ENCODE results near the gene PLA2G4F. TPM values are rescaled to one million over a fixed set of nuclear protein-coding genes. Genes with fewer than 3 reads are reported as not detected.
A peak's percentile ranks its signal among the peaks of the same experiment; 100 is the strongest.

PLA2G4F gene
- total and polyA plus RNA-seq, 2 donors from 2014 or later = 35.9 to 51.2 TPM

DNA sequence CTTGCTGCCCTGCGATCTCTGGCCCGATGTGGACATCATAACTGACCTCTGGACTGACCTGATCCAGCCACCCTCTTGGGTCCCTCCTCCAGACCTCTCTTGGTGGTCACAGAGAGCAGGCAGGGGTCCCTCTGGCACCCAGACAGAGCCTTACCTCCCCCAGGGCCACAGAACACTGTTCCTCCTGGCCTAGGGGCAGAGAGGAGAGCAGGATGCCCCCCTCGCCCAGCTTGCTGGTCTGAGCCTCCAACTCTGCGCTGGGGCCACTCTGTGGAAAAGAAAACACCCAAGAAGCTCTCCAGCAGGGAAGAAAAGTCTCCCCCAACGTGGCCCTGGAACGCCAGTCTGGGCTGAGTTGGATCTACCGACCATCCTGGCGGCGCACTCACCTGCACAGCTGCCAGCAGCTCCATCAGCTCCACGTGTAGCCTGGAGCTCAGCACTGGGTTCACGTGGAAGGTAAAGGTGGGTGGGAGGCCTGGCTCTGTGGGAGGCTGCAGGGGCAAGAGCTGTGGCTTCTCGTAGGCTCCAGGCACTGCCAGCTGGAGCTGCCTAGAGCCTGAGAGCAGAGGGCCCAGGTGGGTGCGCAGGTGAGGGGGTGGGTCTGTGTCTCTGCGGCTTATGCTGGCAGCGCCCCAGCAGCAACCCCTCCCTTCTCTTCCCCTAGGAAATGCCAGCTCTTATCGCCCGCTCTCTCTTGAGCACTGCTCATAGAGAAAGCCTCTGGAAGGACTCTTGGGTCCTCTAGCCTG is 6.0 kb downstream of the PLA2G4F start:
- no peak overlapping the region for H3K4me3 ChIP-seq (ENCODE audit: low read length in 3 of 3)
- TF ChIP-seq, protein P1, sequence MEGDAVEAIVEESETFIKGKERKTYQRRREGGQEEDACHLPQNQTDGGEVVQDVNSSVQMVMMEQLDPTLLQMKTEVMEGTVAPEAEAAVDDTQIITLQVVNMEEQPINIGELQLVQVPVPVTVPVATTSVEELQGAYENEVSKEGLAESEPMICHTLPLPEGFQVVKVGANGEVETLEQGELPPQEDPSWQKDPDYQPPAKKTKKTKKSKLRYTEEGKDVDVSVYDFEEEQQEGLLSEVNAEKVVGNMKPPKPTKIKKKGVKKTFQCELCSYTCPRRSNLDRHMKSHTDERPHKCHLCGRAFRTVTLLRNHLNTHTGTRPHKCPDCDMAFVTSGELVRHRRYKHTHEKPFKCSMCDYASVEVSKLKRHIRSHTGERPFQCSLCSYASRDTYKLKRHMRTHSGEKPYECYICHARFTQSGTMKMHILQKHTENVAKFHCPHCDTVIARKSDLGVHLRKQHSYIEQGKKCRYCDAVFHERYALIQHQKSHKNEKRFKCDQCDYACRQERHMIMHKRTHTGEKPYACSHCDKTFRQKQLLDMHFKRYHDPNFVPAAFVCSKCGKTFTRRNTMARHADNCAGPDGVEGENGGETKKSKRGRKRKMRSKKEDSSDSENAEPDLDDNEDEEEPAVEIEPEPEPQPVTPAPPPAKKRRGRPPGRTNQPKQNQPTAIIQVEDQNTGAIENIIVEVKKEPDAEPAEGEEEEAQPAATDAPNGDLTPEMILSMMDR (IDR thresholded peaks at IDR 0.05; ENCODE audit: borderline replicate concordance, extremely low read depth, insufficient read depth) = no peak
- intact Hi-C loops (cut with DNase I) = no loop called here
- no peak overlapping the region for H3K9ac ChIP-seq (ENCODE audit: low read length in 3 of 3)
- peaks cover 3 to 38% (median 16%) of the 10 kb centered on the region in 3 donors for H3K4me1 ChIP-seq (ENCODE audit: control insufficient read depth in 2 of 3, insufficient read depth in 2 of 3, low read depth in 1 of 3, low read length in 3 of 3)
- H3K27me3 ChIP-seq (ENCODE audit: control insufficient read depth, insufficient read depth, low read length) = no peaks in the 10 kb centered on the region
- H3K36me3 ChIP-seq (ENCODE audit: control insufficient read depth in 2 of 3, insufficient read depth in 3 of 3, low read length in 3 of 3) = no peaks in the 10 kb centered on the region
- H3K9me3 ChIP-seq (ENCODE audit: control insufficient read depth in 2 of 3, insufficient read depth in 1 of 3, low read length in 3 of 3) = no peaks in the 10 kb centered on the region
- H3K27ac ChIP-seq (ENCODE audit: low read depth in 2 of 2, low read length in 2 of 2) = peak overlapping the region; percentile 23 to 37
- DNase-seq (peak in 1 of 5 donors; percentile 37), FAIRE-seq (no peak)

GRCh38 chr15:42149493-42150218 is 6.8 kb downstream of the PLA2G4F start:
- no peak for DNase-seq
- H3K4me3 ChIP-seq (ENCODE audit: low read length in 3 of 3) = no peak overlapping the region
- H3K9ac ChIP-seq (ENCODE audit: low read length in 3 of 3) = no peak overlapping the region
- H3K27me3 ChIP-seq (ENCODE audit: control insufficient read depth, insufficient read depth, low read length) = no peaks in the 10 kb centered on the region
- H3K36me3 ChIP-seq (ENCODE audit: control insufficient read depth in 2 of 3, insufficient read depth in 3 of 3, low read length in 3 of 3) = no peaks in the 10 kb centered on the region
- FAIRE-seq = no peak
- TF ChIP-seq, protein P1 (IDR thresholded peaks at IDR 0.05; ENCODE audit: borderline replicate concordance, extremely low read depth, insufficient read depth) = no peak
- intact Hi-C loops (cut with DNase I) = no loop called here
- H3K9me3 ChIP-seq (ENCODE audit: control insufficient read depth in 2 of 3, insufficient read depth in 1 of 3, low read length in 3 of 3) = no peaks in the 10 kb centered on the region
- peaks cover 0 to 31% (median 15%) of the 10 kb centered on the region in 3 donors for H3K4me1 ChIP-seq (ENCODE audit: control insufficient read depth in 2 of 3, insufficient read depth in 2 of 3, low read depth in 1 of 3, low read length in 3 of 3)
- H3K27ac ChIP-seq (ENCODE audit: low read depth in 2 of 2, low read length in 2 of 2) = no peak overlapping the region

- no peaks in the 10 kb centered on the region for H3K36me3 ChIP-seq (ENCODE audit: control insufficient read depth in 2 of 3, insufficient read depth in 3 of 3, low read length in 3 of 3)
- TF ChIP-seq, protein P1 (IDR thresholded peaks at IDR 0.05; ENCODE audit: borderline replicate concordance, extremely low read depth, insufficient read depth) = no peak
- H3K9me3 ChIP-seq (ENCODE audit: control insufficient read depth in 2 of 3, insufficient read depth in 1 of 3, low read length in 3 of 3) = no peaks in the 10 kb centered on the region
- no peak for DNase-seq
- FAIRE-seq = no peak
- H3K27me3 ChIP-seq (ENCODE audit: control insufficient read depth, insufficient read depth, low read length) = no peaks in the 10 kb centered on the region
- H3K4me3 ChIP-seq (ENCODE audit: low read length in 3 of 3) = no peak overlapping the region
- H3K9ac ChIP-seq (ENCODE audit: low read length in 3 of 3) = no peak overlapping the region
- no peak overlapping the region for H3K27ac ChIP-seq (ENCODE audit: low read depth in 2 of 2, low read length in 2 of 2)
- intact Hi-C loops (cut with DNase I) = no loop called here
- H3K4me1 ChIP-seq (ENCODE audit: control insufficient read depth in 2 of 3, insufficient read depth in 2 of 3, low read depth in 1 of 3, low read length in 3 of 3) = peaks cover 0 to 27% (median 12%) of the 10 kb centered on the region in 3 donors
Observed at GRCh38 chr15:42148808-42149492, 7.5 kb downstream of the PLA2G4F start.
